Skeletal muscle satellite cell (primary cell): ENCODE results near the gene COG4. TPM values are rescaled to one million over a fixed set of nuclear protein-coding genes. Genes with fewer than 3 reads are reported as not detected.

Experiments used
- H3K27me3 ChIP-seq: 2 replicates; pipeline ENCODE4 v1.7.0; 2013; ENCODE audit warnings: low read length; ENCODE audit not compliant: control insufficient read depth, insufficient read depth
- H3K36me3 ChIP-seq: 2 replicates; pipeline ENCODE4 v1.7.0; 2013; ENCODE audit warnings: mild to moderate bottlenecking, control low read depth, low read length; ENCODE audit not compliant: insufficient read depth
- H3K4me1 ChIP-seq: 2 replicates; pipeline ENCODE4 v1.7.0; 2013; ENCODE audit warnings: low read length; ENCODE audit not compliant: control insufficient read depth, insufficient read depth
- H3K4me2 ChIP-seq: 2 replicates; pipeline ENCODE4 v1.7.0; 2013; ENCODE audit warnings: mild to moderate bottlenecking, low read length
- H3K4me3 ChIP-seq: 2 replicates; pipeline ENCODE4 v1.7.0; 2013; ENCODE audit warnings: low read length
- H3K9ac ChIP-seq: 2 replicates; pipeline ENCODE4 v1.7.0; 2013; ENCODE audit warnings: mild to moderate bottlenecking, low read depth, low read length, moderate library complexity
- H3K9me3 ChIP-seq: replicated peaks from 2 replicates; pipeline ENCODE4 v1.7.0; 2013; ENCODE audit warnings: mild to moderate bottlenecking, control low read depth, low read length
- small RNA-seq: library from RNA; depleted of rRNA; stranded (forward); fragments of <200 nt; gene quantifications from one replicate; pipeline ENCODE3, GENCODE V24; 2012

The COG4 gene

GRCh38 chr16:70434484-70435260 lies 88.7 kb downstream of the COG4 start:
- H3K4me3 ChIP-seq: no peak overlapping the region
- no peaks in the 10 kb centered on the region for H3K9me3 ChIP-seq
- no peak overlapping the region for H3K4me2 ChIP-seq
- H3K9ac ChIP-seq: no peak overlapping the region
- H3K27me3 ChIP-seq: no peaks in the 10 kb centered on the region
- peaks cover 62% of the 10 kb centered on the region for H3K4me1 ChIP-seq
- peaks cover 7% of the 10 kb centered on the region for H3K36me3 ChIP-seq

DNA sequence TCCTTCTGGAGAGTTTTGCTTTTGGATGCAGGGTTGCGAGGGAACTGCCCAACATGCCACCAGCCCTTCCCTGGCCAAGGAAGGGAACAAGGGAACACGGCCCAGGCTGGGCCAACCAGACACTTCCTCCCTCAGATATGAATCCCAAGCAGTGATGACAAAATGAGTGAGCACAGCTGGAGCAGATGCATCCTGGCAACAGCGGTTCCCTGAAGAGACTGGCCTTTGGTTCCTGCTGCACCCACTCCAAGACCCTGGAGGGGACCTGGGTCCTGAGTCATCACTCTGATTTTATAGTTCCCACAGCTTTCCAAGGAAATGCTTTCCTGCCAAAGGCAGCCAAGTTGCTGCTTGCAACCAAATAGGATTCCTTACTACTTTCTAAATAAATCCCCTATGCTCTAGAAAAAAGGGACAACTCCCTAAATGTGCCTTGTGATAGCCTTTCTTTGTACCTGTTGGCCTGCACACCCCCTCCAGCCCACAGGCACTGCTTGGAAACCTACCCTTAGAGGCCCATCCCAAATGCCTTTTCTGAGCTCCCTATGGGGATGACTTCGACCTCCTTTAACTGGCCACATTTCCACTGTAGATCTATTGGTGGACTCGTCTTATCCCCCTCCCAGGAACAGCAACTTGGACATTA lies 89.8 kb downstream of the COG4 start:
- Histone ChIP-seq H3K4me1 (peaks cover 64% of the 10 kb centered on the region), H3K36me3 (peaks cover 7% of the 10 kb centered on the region), H3K9ac (peak overlapping the region; percentile 21), H3K4me3 (peak overlapping the region; percentile 17), H3K9me3 (no peaks in the 10 kb centered on the region), H3K4me2 (peak overlapping the region; percentile 48), H3K27me3 (no peaks in the 10 kb centered on the region)

DNA sequence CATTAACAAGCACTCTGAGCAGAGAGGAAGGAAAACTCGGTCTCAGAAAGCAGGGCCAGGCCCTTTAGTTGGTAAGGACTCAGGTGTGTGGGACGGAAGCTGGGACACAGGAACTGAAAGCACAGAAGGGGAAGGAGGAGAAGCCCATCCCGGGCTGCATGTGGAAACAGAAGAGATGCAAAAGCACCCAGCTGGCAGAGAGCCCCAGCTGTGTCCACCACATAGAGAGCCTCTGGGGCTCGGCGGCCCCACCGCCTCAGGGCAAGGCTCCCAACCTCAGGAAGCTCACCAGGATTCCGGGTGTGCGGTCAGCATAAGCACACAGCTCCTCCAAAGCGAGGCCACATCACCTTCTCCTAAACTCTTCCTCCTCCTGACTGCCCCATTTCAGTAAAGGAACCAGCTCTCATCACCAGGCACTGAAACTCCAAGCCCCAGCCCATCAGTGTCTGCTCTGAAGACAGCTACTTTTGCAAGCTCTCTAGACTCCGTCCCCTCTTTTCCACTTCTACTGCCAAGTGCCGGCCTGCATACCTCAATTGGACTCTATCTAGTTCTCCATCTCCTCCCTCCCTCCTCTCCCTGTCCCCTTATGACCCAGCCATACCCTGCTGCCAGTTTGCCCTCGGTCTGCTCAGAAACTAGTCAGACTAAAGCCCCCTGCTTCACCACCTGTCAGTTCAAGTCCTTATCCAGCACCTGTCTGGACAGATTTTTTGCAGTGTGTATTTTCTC lies 90.5 kb downstream of the COG4 start:
- Histone ChIP-seq H3K36me3 (peaks cover 7% of the 10 kb centered on the region), H3K4me2 (peak overlapping the region; percentile 48), H3K9ac (no peak overlapping the region), H3K4me1 (peaks cover 67% of the 10 kb centered on the region), H3K4me3 (no peak overlapping the region), H3K27me3 (no peaks in the 10 kb centered on the region), H3K9me3 (no peaks in the 10 kb centered on the region)

- H3K9ac ChIP-seq: no peak overlapping the region
- no peak overlapping the region for H3K4me3 ChIP-seq
Observed at GRCh38 chr16:70432356-70432722, 91.0 kb downstream of the COG4 start.

DNA sequence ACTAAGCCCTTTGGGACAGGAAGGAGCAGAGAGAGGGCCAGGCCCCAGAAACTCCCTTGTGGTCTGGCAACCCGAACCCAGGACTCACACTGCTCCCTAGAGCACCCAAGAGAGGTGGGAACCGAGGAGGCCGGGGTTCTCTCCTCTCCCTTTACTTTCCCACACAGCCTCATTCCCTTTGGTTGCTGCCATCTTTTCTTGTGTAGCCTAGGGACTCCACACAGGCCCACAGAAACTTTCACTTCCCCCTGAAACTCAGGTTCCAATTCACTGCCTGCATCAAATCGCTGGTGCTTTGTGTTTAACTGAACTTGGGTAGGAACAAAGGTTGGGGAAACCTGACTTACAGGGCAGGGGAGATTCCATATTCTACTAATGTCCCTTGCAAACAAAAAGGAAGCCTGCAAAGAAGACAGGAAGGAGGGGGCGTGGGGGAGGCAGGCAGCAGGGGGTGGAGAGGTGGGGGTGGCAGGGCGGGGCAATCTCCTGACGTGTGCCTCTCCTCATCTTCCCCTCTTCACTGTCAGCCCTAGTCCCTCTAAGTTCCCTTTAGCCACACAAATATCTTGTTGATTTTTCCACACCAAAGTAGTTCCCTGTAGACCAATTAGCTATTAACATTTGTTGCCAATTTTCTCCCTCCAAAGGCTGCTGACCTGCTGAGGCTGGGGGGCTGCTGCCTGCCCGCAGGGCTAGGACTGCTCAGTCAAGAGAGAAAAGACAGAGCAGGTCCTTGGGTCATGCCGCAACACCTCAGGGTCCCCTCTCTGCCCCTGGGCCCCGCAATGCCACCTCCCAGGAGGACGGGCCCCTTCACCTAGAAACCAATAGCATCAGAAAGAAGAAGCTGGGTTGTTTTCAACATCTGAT lies 92.5 kb downstream of the COG4 start:
- peaks cover 7% of the 10 kb centered on the region for H3K36me3 ChIP-seq
- H3K9me3 ChIP-seq: no peaks in the 10 kb centered on the region
- peak overlapping the region; percentile 15 for H3K4me2 ChIP-seq
- peaks cover 53% of the 10 kb centered on the region for H3K4me1 ChIP-seq
- H3K4me3 ChIP-seq: no peak overlapping the region
- no peak overlapping the region for H3K9ac ChIP-seq
- H3K27me3 ChIP-seq: no peaks in the 10 kb centered on the region

More at GRCh38 chr16:70432356-70432722, 91.0 kb downstream of the COG4 start:
- Histone ChIP-seq H3K9me3 (no peaks in the 10 kb centered on the region), H3K4me2 (no peak overlapping the region), H3K27me3 (no peaks in the 10 kb centered on the region), H3K36me3 (peaks cover 7% of the 10 kb centered on the region), H3K4me1 (peaks cover 66% of the 10 kb centered on the region)

Small RNA genes within 50 kb of the gene (small RNA-seq; reads per million reads assigned to genes)
- 0.77 reads per million, percentile 14 among the genes with 10 or more reads in this experiment for gene RNU6-23P
- not detected for gene RPS27P26
- 1.4 reads per million, percentile 50 among the genes with 10 or more reads in this experiment for gene SNORD111
- 230 reads per million, percentile 98 among the genes with 10 or more reads in this experiment for gene SNORD111B
